GM19035 (cell line): Measurements from ENCODE around the gene WT1.

Experiments
- ATAC-seq: cut with Tn5 transposase; IDR thresholded peaks from one replicate; pipeline ENCODE4 v1.9.1; 2021; ENCODE audit not compliant: unreplicated experiment

The WT1 gene

GRCh38 chr11:32438866-32439489, 3.6 kb upstream of the WT1 start:
- no peak for ATAC-seq

GRCh38 chr11:32438346-32438865, 3.1 kb upstream of the WT1 start:
- ATAC-seq: no peak

GRCh38 chr11:32437495-32438345, 2.4 kb upstream of the WT1 start:
- ATAC-seq: no peak

- no peak for ATAC-seq
Observed at GRCh38 chr11:32436751-32437494, 1.6 kb upstream of the WT1 start.

GRCh38 chr11:32435942-32436750, 807 bp upstream of the WT1 start:
- ATAC-seq: no peak

- ATAC-seq: no peak
Observed at GRCh38 chr11:32435152-32435480, 223 bp downstream of the WT1 start.

- ATAC-seq: no peak
Observed at GRCh38 chr11:32434356-32435151, 785 bp downstream of the WT1 start.

- no peak for ATAC-seq
Observed at GRCh38 chr11:32433914-32434355, 1.4 kb downstream of the WT1 start.

GRCh38 chr11:32433101-32433913, 2.0 kb downstream of the WT1 start:
- no peak for ATAC-seq

- ATAC-seq: no peak
Observed at GRCh38 chr11:32432565-32432964, 2.8 kb downstream of the WT1 start.

GRCh38 chr11:32430568-32431381, 4.6 kb downstream of the WT1 start:
- ATAC-seq: no peak

- ATAC-seq: no peak
Observed at GRCh38 chr11:32429477-32429876, 5.9 kb downstream of the WT1 start.

- ATAC-seq: no peak
Observed at GRCh38 chr11:32428665-32429303, 6.6 kb downstream of the WT1 start.

- no peak for ATAC-seq
Observed at GRCh38 chr11:32427935-32428664, 7.2 kb downstream of the WT1 start.

- ATAC-seq: no peak
Observed at GRCh38 chr11:32427616-32427934, 7.8 kb downstream of the WT1 start.

GRCh38 chr11:32426819-32427615, 8.3 kb downstream of the WT1 start:
- ATAC-seq: no peak

GRCh38 chr11:32426192-32426591, 9.1 kb downstream of the WT1 start:
- ATAC-seq: no peak
